ENCODE data around the gene TNS1. TPM values are rescaled to one million over a fixed set of nuclear protein-coding genes. Genes with fewer than 3 reads are reported as not detected.

Gene TNS1
- total and polyA plus RNA-seq, 10 of the 15 experiments (the other 5 are each of a cell fraction or from before 2014, with no cell fraction given) = 0.05 to 0.44 TPM; not detected in 8

GRCh38 chr2:217987391-217987790 lies 15.4 kb downstream of the TNS1 start:
- no peak overlapping the region for H3K27ac ChIP-seq (ENCODE audit: control insufficient read depth, insufficient read depth)
- ATAC-seq (no peak), DNase-seq (ENCODE audit: low read depth, low spot score) (no peak), FAIRE-seq (no peak)
- BruUV-seq (replicated peaks) = no TSS peak
- H3K9me3 ChIP-seq (replicated peaks; ENCODE audit: control insufficient read depth, insufficient read depth, low read length) = no peaks in the 10 kb centered on the region
- no peak overlapping the region for H2AFZ ChIP-seq (ENCODE audit: control insufficient read depth, low read depth, low read length)
- H3K4me2 ChIP-seq (ENCODE audit: control insufficient read depth, insufficient read depth) = no peak overlapping the region
- WGBS (ENCODE audit: insufficient coverage, insufficient replicate concordance, low lambda C conversion rate, missing lambda C conversion rate) = 49% methylated on average over 4 of the region's 4 CpGs
- ChIA-PET RAD21 (ENCODE audit: unreplicated experiment) (interaction anchor here (1.3 kb wide), 1 partner anchor 201 kb away, joined by 4 read pairs; no protein-coding TSS in a partner anchor), POLR2A (no interaction called here), CTCF (interaction anchor here (1.0 to 4.7 kb wide), 7 partner anchors 9 to 201 kb away, joined by 3 to 40 read pairs (median 3); no protein-coding TSS in a partner anchor), SMC1A (ENCODE audit: uncharacterized antibody, unreplicated experiment) (interaction anchor here (1.5 kb wide), 1 partner anchor 199 kb away, joined by 3 read pairs; no protein-coding TSS in a partner anchor)
- no peaks in the 10 kb centered on the region for H3K4me1 ChIP-seq (ENCODE audit: control insufficient read depth, insufficient read depth, low read length)
- intact Hi-C loops (cut with micrococcal nuclease; ENCODE audit: unreplicated experiment) = no loop called here
- no peak overlapping the region for H3K4me3 ChIP-seq
- H3K79me2 ChIP-seq (ENCODE audit: control insufficient read depth, insufficient read depth, low read length) = no peaks in the 10 kb centered on the region
- no peak overlapping the region for H3K9ac ChIP-seq (ENCODE audit: control insufficient read depth, insufficient read depth, low read length)
- no peaks in the 10 kb centered on the region; a peak in 1 of 4 replicates for H3K27me3 ChIP-seq (replicated peaks in 1 of 2; ENCODE audit: control insufficient read depth in 2 of 2, insufficient read depth in 2 of 2, low read length in 1 of 2)
- peaks cover 2% of the 10 kb centered on the region; the same call in 1 of the 2 replicates for H4K20me1 ChIP-seq (ENCODE audit: control insufficient read depth, insufficient read depth)
- TF ChIP-seq NRF1 (conservative IDR thresholded peaks at IDR 0.05; ENCODE audit: low read depth, low read length) (no peak), SUPT20H (IDR thresholded peaks at IDR 0.05; ENCODE audit: borderline replicate concordance, control insufficient read depth, low read depth, low read length) (no peak), PAX5 (IDR thresholded peaks at IDR 0.05; ENCODE audit: borderline replicate concordance, low read depth, low read length) (no peak)
- TF ChIP-seq, protein P1, sequence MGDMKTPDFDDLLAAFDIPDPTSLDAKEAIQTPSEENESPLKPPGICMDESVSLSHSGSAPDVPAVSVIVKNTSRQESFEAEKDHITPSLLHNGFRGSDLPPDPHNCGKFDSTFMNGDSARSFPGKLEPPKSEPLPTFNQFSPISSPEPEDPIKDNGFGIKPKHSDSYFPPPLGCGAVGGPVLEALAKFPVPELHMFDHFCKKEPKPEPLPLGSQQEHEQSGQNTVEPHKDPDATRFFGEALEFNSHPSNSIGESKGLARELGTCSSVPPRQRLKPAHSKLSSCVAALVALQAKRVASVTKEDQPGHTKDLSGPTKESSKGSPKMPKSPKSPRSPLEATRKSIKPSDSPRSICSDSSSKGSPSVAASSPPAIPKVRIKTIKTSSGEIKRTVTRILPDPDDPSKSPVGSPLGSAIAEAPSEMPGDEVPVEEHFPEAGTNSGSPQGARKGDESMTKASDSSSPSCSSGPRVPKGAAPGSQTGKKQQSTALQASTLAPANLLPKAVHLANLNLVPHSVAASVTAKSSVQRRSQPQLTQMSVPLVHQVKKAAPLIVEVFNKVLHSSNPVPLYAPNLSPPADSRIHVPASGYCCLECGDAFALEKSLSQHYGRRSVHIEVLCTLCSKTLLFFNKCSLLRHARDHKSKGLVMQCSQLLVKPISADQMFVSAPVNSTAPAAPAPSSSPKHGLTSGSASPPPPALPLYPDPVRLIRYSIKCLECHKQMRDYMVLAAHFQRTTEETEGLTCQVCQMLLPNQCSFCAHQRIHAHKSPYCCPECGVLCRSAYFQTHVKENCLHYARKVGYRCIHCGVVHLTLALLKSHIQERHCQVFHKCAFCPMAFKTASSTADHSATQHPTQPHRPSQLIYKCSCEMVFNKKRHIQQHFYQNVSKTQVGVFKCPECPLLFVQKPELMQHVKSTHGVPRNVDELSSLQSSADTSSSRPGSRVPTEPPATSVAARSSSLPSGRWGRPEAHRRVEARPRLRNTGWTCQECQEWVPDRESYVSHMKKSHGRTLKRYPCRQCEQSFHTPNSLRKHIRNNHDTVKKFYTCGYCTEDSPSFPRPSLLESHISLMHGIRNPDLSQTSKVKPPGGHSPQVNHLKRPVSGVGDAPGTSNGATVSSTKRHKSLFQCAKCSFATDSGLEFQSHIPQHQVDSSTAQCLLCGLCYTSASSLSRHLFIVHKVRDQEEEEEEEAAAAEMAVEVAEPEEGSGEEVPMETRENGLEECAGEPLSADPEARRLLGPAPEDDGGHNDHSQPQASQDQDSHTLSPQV (IDR thresholded peaks at IDR 0.05) = no peak
- TF ChIP-seq, protein P2, sequence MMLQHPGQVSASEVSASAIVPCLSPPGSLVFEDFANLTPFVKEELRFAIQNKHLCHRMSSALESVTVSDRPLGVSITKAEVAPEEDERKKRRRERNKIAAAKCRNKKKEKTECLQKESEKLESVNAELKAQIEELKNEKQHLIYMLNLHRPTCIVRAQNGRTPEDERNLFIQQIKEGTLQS (IDR thresholded peaks at IDR 0.05; ENCODE audit: borderline replicate concordance, extremely low read depth, low read depth, low read length) = no peak
- no peaks in the 10 kb centered on the region for H3K36me3 ChIP-seq (ENCODE audit: control insufficient read depth in 2 of 2, insufficient read depth in 2 of 2, low read length in 1 of 2)
- in situ Hi-C loops (cut with MboI) = no loop called here
